ENCODE measurements around the gene RUNX3.
"Not testable (repeated sequence)": the region's sequence is repeated elsewhere in the genome, so short reads cannot be mapped to it uniquely, and the experiment has no call there.

The RUNX3 gene

DNA sequence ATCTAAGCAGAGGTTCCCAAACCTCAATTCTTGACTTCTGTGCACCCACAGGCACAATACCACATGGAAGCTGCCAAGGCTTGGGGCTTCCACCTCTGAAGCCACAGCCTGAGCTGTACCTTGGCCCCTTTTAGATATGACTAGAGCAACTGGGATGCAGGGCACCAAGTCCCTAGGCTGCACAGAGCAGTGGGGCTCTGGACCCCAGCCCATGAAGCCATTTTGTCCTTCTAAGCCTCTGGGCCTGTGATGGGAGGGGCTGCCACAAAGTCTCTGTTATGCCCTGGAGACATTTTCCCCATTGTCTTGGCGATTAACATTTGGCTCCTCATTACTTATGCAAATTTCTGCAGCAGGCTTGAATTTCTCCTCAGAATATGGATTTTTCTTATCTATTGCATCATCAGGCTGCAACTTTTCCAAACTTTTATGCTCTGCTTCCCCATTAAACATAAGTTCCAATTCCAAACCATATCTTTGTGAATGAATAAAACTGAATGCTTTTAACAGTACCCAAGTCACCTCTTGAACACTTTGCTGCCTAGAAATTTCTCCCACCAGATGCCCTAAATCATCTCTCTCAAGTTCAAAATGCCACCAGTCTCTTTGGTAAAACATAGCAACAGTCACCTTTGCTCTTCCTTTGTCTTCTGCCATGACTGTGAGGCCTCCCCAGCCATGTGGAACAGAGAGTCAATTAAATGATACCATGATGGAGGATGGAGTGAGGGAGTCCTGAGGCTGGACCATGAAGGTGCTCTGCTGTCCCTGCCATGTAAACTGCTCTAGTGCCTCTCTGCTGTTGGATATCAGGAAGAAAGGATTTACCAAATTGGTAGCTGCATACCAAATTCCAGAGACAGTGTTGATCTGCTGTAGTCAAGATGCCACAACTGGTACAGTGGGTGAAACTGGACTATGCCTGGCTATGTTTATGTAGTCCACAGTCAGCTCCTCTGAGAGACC, 37.6 kb downstream of the RUNX3 start:
- no peak for DNase-seq (ENCODE audit: extremely low spot score, insufficient read length, low read depth)
- no peak for FAIRE-seq

DNA sequence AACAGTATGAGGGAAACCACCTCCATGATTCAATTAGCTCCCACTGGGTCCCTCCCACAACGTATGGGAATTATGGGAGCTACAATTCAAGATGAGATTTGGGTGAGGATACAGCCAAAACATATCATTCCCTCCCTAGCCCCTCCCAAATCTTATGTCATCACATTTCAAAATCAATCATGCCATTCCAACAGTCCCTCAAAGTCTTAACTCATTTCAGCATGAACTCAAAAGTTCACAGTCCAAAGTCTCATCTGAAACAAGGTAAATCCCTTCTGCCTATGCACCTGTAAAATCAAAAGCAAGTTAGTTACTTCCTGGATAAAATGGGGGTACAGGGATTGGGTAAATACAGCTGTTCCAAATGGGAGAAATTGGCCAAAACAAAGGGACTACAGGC, 38.7 kb downstream of the RUNX3 start:
- not testable (repeated sequence) for FAIRE-seq; DNase-seq (ENCODE audit: extremely low spot score, insufficient read length, low read depth)

DNA sequence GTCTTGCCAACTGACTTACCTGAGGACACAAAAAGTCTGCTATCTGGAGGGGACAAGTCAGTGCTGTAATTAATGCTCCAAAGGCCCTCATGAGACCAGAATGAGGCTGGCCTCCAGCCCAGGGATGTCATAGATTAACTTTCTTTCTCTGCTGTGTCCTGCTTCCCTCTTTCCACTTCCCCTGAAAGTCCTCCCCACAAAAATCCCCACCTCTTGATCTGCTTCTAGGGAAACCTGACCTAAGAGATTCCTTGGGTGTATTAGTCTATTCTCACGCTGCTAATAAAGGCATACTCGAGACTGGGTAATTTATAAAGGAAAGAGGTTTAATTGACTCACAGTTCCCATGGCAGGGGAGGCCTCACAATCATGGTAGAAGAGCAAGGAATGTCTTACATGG, 39.2 kb downstream of the RUNX3 start:
- DNase-seq (ENCODE audit: extremely low spot score, insufficient read length, low read depth) (no peak), FAIRE-seq (no peak)

DNA sequence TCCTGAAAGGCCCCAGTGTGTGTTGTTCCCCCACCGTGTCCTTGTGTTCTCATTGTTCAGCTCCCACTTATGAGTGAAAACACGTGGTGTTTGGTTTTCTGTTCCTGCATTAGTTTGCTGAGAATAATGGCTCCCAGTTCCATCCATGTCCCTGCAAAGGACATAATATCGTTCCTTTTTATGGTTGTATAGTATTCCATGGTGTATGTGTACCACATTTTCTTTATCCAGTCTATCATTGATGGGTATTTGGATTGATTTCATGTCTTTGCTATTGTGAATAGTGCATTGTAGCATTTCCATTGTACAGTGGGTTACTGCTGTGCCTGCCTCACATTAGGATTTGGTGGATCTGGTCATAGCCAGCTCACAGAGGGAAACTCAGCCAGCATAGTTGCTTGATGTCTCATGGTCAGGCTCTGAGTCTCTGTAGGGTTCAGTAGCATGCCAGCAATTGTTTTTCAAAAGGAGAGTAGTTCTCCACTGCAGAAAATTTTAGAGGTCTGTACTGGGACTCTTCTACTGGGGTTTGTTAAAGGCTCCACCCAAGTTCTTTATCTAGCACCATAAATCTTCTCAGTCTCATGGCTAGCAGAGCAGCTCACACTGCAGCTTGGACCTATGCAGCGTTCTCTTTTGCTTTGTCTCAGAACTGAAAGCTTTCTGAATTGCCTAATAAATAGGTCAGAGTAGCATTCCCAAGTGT, 41.0 kb downstream of the RUNX3 start:
- DNase-seq (ENCODE audit: extremely low spot score, insufficient read length, low read depth) (no peak), FAIRE-seq (no peak)

DNA sequence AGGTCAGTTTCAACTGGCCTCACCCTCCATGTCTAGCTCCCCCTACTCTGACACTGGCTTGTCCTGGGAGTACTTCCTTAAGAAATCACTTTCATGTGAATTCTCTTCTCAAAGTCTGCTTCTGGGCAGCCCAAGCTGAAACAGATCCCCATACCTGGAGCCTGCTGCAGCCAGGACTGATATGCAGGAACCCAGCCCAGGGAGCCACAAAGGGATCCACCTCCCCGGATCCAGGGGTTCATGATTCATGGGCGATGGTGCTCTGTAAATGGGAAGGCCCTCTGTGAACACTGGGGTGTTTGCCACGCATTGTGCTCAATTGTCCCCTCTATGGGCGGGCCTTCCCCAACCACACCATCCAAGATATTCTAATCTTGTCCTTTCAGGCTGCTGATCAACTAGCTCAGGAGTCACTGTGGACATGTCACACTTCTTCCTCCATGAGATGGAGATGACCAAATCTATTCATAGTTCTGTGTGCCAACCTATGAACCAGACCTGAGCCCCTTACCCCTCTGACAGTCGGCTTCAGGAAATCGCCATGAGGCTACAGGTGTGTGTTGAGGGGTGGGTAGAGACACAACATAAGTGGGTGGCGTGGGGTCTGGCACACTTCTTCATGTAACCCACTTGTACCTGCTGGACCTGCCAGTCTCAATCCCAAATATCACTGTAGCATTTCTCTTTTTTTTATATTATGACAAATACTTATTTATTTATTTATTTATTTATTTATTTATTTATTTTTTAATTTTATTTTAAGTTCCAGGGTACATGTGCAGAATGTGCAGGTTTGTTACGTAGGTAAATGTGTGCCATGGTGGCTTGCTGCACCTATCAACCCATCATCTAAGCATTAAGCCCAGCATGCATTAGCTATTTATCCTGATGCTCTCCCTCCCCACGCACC, 41.8 kb downstream of the RUNX3 start:
- no peak for FAIRE-seq
- DNase-seq (ENCODE audit: extremely low spot score, insufficient read length, low read depth), result no peak

DNA sequence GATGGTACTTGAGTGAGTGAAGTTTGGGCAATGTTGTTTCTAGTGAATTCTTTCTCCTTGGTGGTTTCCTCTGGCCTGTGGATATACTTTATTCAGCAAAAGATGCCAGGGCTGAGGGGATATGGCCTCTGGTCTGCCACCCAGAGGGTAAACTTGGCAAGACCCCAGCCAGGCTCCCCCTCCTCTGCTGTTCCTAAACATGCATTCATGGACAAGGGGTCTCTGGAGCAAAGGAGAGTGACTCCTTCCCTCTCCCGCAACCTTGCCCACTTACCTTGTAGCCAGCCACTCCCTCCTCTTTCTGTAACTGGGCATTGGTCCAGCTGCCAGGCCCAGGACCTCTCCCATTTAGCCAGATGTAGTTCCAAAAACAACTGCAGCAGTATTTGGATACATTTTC, 43.8 kb downstream of the RUNX3 start:
- DNase-seq (ENCODE audit: extremely low spot score, insufficient read length, low read depth) (no peak), FAIRE-seq (no peak)

DNA sequence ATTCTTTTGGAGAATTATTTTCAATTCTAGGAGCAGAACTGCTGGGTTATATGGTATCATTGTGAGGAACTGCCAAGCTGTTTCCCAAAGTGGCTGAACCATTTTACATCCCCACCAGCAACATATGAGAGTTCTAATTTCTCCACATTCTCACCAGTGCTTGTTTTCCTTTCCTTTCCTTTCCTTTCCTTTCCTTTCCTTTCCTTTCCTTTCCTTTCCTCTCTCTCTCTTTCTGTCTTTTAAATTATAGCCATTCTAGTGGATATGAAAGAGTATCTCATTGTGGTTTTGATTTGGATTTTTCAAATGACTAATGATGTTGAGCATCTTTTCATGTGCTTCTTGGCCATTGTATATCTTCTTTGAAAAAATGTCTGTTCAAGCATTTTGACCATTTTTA, 45.3 kb downstream of the RUNX3 start:
- DNase-seq (ENCODE audit: extremely low spot score, insufficient read length, low read depth), result no peak
- no peak for FAIRE-seq

DNA sequence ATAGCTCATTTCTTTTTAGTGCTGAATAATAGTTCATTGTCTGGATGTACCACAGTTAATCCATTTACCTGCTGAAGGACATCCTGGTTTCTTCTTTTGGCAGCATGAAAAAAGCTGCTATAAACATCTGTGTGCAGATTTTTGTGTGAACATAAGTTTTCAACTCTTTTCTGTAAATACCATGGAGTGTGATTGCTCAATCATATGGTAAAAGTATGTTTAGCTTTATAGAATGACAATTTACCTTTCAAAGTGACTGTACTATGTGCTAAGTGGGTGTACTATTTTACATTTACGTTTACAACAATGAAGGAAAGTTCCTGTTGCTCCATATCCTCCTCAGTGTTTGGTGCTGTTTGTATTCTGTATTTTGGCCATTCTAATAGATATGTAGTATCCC, 49.0 kb downstream of the RUNX3 start:
- no peak for FAIRE-seq

DNA sequence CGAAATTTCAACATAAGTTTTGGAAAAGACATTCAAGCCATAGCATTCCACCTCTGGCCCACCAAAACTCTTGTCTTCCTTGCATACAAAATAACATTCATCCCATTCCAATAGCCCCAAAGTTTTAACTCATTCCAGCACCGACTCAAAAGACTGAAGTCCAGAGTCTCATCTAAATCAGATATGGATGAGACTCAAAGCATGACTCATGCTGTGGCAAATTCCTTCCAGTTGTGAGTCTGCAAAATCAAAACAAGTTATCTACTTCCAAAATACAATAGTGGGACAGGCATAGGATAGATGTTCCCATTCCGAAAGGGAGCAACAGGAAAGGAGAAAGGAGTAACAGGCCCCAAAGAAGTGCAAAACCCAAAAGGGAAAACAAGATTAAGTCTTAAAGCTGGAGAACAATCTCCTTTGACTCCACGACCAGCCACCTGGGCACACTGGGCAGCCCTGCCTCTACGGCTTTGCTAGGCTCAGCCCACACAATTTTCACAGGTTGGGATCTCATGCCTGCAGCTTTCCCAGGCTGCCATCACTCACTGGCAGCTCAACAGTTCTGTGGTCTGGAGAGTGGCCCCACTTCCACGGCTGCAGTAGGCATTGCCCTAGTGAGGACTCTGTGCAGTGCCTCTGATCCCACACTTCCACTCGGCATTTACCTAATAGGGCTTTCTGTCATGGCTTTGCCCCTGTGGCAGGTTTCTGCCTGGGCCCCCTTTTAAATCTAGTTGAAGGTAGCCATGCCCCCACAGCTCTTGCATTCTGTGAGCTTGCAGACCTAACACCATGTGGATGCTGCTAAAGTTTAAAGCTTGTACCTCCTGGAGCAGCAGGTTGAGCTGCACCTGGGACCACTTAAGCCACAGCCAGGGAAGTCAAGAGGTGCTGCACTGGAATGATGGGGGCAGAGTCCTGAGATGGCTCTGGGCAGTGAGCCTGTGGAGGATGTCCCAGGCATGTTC, 51.0 kb downstream of the RUNX3 start:
- FAIRE-seq, result no peak

More for the DNA sequence above, 49.0 kb downstream of the RUNX3 start:
- DNase-seq (ENCODE audit: extremely low spot score, insufficient read length, low read depth), result no peak

DNA sequence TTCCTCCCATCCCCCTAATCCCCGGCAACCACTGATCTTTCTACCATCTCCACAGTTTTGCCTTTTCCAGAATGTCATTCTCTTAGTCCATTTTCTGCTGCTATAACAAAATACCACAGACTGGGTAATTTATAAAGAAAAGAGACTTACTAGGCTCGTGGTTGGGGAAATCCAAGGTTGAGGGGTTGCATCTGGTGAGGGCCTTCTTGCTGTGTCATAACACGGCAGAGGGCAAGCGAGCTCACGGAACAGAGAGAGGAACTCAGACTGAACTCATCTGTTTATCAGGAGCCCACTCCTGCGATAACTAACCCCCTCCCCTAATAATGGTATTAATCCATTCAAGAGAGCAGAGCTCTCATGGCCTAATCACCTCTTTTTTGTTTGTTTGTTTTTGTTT, 52.0 kb downstream of the RUNX3 start:
- DNase-seq (ENCODE audit: extremely low spot score, insufficient read length, low read depth), result no peak
- FAIRE-seq, result no peak

More for the DNA sequence above, 51.0 kb downstream of the RUNX3 start:
- DNase-seq (ENCODE audit: extremely low spot score, insufficient read length, low read depth), result no peak

DNA sequence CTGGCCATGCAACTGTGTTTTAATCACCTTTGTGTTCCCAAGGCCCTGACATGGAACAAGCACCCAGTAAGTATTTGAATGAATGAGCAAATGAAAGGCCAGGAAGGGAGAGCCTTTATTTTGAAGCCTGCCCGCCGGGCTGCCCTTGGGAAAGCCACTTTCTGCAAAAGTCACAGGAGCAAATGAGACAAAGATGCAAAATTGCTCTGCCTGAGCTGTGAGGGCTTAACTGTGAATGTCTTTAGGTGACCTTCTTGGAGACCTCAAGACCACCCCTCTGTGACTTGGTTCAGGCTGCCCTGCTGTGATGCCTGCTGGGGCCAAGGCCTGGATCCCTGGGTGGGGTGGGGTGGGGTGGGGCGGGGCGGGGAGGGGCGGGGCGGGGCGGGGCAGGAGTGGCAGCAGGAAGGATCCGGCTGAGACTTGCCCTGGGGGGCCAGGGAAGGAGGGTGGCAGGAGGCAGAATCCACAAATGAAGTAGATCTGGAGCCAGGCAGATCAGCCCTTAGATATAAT, 54.0 kb downstream of the RUNX3 start:
- DNase-seq (ENCODE audit: extremely low spot score, insufficient read length, low read depth) (no peak), FAIRE-seq (no peak)

DNA sequence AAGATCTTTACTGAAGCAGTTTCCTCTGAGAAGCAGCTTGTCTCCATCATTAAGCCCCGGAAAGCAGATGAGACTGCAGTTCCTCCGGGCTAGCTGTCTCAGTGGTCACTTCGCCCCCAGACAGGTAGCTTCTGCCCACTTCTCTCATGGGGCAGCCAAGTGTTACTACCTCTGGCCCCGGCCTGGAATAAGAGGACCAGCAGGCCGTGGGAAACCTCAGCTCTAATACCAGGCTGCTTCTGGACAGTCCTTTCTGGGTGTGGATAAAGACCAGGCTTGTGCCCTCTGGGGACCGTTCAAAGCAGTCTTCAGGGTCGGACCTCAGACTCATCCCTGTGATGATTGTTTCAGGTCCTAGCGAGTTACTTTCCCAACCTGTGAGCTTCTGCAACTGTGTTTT, 54.8 kb downstream of the RUNX3 start:
- FAIRE-seq (no peak), DNase-seq (ENCODE audit: extremely low spot score, insufficient read length, low read depth) (no peak)

DNA sequence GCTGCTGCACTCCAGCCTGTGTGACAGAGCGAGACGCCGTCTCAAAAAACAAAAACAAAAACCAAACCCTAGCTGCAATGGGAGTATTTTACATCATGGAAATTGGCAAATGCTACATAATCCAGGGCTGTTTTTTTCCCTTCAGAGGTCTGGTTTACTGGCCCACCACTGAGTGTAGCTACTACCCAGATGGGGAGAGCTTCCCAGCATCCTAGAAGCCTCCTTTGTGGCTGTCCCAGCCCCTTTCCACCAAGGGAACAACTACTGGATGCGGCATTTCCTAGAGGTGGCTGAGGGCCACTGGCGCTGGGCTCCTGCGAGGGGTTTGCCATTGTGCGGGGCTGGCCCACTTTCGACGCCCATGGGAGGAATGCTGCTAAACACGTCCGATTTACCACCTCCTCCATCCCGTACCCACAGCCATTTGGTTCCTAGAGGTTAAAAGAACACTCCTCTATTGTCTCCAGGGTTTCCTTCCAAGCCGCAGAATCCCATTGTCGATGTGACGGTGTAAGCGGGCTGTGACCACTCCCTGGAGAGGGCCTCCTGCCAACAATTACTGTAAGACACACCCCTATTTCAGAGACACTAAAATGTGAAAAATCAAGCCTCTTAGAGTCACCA, 55.4 kb downstream of the RUNX3 start:
- no peak for DNase-seq (ENCODE audit: extremely low spot score, insufficient read length, low read depth)
- FAIRE-seq, result no peak

DNA sequence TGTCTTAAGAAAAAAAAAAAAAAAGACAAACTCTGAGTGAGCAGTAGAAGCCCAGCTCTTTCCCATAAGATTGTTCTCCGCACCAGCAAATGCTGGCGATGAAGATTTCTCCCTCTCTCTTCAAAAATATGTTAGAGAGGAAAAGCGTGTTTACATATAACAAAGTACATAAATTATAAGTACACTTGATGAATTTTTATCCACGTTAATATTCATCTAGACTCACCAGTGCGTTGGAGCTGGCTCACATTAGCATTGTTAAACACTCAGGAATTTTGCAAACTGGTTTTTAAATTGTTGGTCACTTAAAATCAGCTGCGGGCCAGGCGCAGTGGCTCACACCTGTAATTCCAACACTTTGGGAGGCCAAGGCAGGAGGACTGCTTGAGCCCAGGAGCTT, 56.0 kb downstream of the RUNX3 start:
- no peak for DNase-seq (ENCODE audit: extremely low spot score, insufficient read length, low read depth)

DNA sequence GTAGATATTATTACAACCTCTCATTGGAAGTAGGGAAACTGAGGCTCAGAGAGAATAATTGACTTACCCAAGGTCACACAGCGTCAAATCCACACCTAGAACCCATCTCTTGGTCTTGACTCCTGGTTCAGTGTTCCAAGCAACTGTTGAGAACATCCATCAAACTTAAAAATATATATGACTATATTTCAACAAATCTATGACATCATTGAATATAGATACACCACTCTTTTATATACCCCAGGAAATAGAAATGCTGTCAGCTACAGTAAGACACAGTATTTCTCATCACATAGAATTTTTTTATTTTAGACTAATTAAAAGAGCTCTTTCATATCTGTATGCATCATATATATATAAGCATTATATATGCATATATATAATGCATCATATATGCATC, 56.9 kb downstream of the RUNX3 start:
- FAIRE-seq, result no peak
- DNase-seq (ENCODE audit: extremely low spot score, insufficient read length, low read depth), result no peak

More for the DNA sequence above, 56.0 kb downstream of the RUNX3 start:
- no peak for FAIRE-seq

DNA sequence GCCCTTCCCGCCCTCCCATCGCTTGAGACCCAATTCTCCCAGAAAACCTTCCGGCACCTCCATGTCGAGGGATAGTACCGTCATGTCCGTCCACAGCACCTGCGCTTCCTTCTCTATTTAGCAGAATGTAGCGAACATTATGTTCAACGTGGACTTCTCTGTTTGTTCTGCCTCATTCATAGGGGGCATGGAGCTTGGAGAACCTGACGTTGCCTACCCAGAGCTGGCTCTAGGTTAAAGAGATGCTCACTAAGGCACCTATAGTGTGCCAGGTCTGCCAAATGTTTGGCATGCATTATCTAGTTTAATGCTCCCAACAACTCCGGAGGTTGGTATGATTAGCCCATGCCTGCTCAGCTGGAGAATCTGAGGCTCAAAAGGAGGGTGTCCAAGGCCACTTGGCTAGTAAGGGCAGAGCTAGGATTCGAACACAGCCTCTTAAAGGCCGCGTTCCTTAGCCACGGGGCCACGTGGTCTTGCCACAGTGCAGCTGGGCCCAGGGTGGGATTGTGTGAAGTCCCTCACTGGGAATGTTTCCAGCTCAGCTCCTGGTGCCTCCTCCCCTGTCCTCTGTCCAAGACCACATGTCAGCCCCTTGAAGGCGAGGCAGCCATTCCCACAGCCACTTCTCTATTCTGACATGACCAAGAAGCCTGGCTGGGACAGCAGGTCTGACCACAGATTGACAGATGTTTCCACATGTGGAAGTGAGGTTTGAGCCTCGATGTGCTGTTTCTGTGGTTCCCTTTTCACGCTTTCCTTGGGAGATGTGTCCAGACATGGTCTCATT, 57.8 kb downstream of the RUNX3 start:
- no peak for DNase-seq (ENCODE audit: extremely low spot score, insufficient read length, low read depth)
- no peak for FAIRE-seq

DNA sequence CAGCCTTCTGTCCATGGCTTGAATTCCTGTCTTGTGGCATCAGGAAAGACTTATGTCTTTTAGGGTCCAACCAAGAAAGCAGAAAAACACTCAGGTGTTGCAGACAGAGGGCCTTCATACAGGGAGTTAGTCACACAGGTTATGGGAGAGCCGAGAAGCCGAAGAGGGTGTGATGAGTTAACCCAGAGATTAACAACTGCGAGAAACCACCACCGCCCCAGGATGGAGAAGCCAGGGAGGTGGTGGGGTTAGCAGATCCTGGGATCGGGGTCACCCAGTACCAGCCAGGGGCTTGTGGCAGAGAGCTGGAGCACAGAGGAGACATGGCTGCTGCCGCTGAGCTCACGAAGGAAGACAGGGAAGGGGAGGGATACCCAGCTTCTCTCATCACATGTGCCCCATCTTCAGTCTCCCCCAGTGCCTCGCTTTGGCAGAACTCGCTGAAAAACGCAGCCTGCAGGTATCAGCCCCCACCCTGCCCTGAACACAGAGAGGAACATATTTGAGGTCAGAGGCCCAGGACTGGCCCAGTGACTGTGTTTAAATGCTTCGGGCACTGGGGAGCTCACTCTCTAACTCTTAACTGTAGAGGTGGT, 58.7 kb downstream of the RUNX3 start:
- DNase-seq (ENCODE audit: extremely low spot score, insufficient read length, low read depth) (no peak), FAIRE-seq (no peak)
